HG03457 (cell line): ENCODE measurements around the gene NAALADL2.
"Not testable (repeated sequence)": the region's sequence is repeated elsewhere in the genome, so short reads cannot be mapped to it uniquely, and the experiment has no call there.

Source experiments
- ATAC-seq: cut with Tn5 transposase; IDR thresholded peaks from one replicate; pipeline ENCODE4 v1.9.1; 2021; ENCODE audit warnings: moderate number of reproducible peaks; ENCODE audit not compliant: unreplicated experiment

NAALADL2 gene

DNA sequence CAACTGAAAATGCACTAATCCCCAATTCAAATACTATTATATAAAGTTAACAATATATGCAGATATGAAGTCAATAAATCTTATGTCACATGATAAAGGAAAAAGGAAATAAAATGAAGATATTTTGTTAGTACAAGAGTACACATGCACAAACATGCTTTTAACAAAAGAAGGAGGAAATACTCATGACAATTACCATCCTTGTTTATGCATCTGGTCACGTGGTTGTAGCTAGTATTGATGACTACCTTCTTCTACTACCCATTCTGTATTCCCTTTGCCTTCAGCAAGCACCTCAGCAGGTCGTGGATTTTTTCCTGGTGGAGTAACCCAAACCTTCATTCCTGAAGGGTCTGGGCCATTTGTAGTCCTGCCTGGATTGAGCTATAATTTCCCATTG lies 669.6 kb downstream of the NAALADL2 start:
- not testable (repeated sequence) for ATAC-seq

DNA sequence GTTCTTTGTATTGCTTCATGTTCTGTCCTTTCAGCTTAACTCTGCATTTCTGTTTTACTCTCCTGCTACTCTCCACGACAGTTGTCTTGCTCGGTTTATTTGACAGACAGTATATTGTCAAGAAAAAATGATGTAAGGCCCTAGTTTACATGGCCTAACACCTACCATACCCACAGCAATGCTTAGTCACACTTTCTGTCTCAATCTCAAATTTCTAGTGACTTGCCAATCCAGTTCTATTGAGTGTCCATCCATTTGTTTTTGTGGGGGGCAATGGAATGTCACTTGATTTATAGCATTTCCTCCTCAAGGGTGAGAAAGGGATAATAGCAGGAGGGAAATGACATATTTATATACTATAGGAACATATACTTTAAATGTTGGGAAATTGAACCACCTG lies 676.2 kb downstream of the NAALADL2 start:
- no peak for ATAC-seq

DNA sequence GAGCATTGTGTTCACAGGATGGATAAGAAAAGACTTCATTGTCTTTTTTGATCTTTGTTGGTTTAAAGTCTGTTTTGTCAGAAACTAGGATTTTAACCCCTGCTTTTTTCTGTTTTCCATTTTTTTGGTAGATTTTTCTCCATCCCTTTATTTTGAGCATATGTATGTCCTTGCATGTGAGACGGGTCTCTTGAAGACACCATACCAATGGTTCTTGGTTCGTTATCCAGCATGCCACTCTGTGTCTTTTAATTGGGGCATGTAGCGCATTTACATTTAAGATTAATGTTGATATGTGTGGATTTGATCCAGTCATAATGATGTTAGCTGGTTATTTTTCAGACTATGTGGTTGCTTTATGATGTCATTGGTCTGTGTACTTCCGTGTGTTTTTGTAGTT lies 687.0 kb downstream of the NAALADL2 start:
- ATAC-seq, result no peak

DNA sequence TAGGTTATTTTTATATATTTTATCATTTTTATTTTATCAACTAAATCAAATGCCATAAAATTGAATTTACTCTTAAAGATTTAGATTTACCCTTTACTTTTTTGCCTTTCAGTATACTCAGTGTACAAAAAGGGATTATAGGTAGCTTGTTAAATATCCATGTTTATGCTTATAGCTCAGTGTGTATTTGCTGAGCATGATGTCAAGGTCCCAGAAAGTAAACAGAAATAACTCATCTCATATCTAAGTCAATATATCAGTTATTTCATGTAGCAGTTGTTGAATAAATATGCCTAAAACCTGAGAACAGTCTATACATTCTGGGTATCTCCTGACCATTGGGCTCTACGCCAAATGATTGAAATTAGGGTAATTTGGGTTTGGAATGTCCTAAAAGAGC lies 693.8 kb downstream of the NAALADL2 start:
- ATAC-seq, result no peak

- no peak for ATAC-seq
Measured at GRCh38 chr3:175554801-175555200, 695.7 kb downstream of the NAALADL2 start.

DNA sequence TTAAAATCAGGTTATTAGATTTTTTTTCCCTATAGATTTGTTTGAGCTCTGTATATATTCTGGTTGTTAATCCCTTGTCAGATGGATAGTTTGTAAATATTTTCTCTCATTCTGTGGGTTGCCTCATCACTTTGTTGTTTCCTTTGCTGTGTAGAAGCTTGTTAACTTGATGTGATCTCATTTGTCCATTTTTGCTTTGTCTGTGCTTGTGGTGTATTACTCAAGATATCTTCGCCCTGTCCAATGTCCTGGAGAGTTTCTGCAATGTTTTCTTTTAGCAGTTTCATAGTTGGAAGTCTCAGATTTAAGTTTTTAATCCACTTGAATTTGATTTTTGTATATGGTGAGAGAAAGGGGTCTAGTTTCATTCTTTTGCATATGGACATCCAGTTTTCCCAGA lies 699.1 kb downstream of the NAALADL2 start:
- ATAC-seq, result no peak

DNA sequence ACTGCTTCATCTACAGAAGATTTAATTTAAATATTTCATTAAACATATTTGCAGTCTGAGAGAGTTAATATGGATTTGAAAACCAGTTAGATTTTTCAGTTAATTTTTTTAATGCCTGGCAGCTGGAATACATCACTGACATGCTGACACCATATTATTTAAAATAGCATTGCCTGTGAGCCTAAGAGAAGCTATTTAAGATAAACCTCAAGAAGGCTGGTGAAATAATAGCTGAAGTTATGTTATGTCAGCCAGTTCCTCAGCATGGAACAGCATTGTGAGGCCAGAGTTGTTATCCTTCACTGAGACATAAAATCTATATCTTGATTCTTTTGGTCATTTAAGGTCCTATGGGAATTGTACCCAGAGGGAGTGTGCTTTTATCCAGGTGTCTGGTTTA lies 705.2 kb downstream of the NAALADL2 start:
- ATAC-seq, result no peak

GRCh38 chr3:175571096-175571495 lies 712.0 kb downstream of the NAALADL2 start:
- no peak for ATAC-seq

- ATAC-seq, result no peak
Measured at GRCh38 chr3:175573226-175573625, 714.1 kb downstream of the NAALADL2 start.

DNA sequence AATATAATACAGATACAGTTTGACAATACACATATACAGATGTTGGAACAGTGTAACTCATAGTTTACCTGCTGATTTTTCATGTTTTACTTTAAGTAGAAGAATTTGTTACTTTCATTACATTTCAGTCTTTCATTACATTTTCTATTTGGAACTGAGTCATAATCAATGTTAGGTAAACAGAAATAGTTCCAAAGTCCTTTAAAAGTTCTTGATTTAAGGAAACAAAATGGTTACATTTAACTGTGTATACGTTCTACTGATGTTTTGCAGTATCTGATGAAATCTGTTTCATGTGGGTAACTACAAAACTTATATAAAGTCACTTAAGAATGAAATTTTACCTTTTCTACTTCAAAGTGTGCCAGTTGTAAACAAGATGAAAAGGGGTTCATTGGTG lies 721.2 kb downstream of the NAALADL2 start:
- ATAC-seq, result no peak

DNA sequence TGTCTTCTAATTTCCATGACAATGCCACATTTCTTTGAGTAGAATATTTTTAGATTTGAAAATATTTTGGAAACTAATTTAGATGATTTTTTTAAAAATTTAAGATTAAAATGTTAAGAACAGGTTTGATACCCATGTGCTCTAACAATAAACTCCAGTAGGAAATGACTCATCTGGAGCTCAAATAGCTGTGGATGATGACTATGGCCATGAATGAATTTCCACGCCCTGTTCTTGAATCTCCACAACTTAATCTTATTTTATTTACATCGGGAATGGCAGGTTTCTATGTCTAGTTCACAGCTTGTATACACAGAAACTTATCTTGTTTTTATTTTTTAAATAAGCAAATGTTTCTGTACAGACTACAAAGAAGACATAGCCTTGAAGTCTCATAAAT lies 726.8 kb downstream of the NAALADL2 start:
- ATAC-seq, result no peak

- no peak for ATAC-seq
Measured at GRCh38 chr3:175590745-175591144, 731.6 kb downstream of the NAALADL2 start.

GRCh38 chr3:175591375-175591774 lies 732.2 kb downstream of the NAALADL2 start:
- no peak for ATAC-seq

- ATAC-seq, result no peak
Measured at GRCh38 chr3:175593331-175593730, 734.2 kb downstream of the NAALADL2 start.

DNA sequence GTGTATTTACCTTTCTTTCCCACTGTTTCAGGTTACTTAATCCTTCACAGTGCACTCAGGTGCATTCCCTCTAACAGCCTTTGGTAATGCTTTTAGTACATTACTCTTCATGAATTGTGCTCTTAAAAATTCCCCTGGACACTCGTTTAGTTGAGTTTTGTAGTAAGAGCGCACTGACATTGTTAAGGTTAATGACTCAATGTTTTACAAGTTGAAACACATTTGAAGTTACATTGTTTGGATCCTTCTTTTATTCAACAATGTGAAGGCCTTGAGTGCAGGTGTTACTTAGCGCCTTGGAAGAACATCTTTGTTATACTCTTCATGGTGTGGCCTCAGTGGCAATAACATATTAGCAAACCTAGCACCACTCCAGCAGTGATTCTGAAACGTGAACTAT lies 739.6 kb downstream of the NAALADL2 start:
- no peak for ATAC-seq

GRCh38 chr3:175601521-175601920 lies 742.4 kb downstream of the NAALADL2 start:
- no peak for ATAC-seq

GRCh38 chr3:175605851-175606250 lies 746.7 kb downstream of the NAALADL2 start:
- ATAC-seq, result no peak

DNA sequence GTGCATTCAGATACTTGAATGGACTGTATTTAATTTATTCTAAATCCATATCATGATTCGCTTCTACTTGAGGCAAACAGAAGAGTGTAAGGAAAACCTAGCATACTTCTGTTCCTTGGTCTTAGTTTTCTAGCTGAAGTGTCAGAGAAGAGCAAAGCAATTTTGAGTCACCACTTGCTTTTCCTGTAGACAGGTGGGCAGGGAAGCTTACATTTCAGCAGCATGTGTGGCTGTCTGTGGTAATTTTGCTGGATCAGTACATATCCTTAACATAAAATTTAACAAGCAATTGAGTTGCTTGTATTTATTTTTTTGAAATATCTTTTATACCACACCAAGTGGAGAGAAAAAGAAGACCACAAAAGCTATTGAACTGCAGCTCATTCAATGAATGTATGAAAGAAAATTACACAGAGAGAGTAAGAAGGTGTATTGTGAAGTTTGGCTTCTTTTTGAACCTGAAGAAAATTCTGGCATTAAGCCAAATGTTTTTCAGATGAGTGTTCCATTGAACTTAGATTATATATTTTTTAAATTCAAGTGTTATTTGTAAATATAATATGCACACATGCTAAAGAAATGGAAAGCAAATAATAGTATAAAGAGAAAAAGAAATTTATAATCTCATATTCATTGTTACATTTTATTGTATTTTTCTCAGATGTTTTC lies 747.6 kb downstream of the NAALADL2 start:
- no peak for ATAC-seq

DNA sequence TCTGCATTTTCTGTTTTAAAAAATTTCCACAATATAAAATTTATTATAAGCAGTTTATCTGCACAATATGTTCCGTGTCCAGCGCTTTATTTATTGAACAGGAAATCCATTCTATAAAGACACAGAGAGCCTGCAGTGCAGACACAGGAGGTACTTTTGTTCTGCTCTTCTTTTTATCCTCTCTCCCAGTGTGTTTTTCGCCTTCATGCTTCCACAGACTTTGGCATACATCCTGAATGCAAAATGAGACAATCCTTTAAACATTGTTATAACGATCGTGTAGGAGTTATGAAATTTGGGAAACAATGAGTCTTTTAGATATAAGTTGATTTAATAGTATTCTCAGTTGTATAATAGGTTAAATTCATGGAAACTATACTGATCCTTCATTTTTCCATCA lies 749.2 kb downstream of the NAALADL2 start:
- ATAC-seq, result no peak

DNA sequence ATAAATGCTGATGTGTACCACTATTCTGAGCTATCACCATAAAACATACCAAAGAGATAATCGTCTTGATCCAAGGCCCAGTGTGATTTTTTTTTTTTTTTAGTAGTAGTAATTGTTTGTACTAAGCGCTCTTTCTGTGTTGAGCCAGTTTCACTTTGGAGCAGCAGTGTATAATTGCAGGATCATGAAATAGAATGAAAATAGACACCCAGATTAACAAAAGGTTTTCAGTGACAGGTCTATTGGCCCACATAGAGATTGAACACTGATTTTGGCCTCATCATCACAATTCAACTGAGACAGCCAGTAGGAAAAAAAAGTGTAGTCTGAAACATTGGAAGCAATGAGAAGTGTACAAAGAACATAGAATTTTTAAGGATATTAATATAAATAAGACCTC lies 749.8 kb downstream of the NAALADL2 start:
- ATAC-seq, result no peak

GRCh38 chr3:175612487-175613196 lies 753.5 kb downstream of the NAALADL2 start:
- ATAC-seq, result no peak

DNA sequence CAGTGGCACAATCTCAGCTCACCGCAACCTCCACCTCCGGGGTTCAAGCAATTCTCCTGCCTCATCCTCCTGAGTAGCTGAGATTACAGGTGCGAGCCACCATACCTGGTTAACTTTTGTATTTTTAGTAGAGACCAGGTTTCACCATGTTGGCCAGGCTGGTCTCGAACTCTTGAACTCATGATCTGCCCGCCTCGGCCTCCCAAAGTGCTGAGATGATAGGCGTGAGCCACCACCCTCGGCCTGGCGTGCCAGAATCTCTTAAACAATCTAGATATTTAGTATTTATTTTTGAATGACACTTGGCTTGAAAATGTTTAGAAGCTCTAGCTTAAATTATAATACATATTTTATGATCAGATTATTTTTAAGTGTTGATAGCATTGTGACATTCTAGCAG lies 755.0 kb downstream of the NAALADL2 start:
- ATAC-seq, result not testable (repeated sequence)

DNA sequence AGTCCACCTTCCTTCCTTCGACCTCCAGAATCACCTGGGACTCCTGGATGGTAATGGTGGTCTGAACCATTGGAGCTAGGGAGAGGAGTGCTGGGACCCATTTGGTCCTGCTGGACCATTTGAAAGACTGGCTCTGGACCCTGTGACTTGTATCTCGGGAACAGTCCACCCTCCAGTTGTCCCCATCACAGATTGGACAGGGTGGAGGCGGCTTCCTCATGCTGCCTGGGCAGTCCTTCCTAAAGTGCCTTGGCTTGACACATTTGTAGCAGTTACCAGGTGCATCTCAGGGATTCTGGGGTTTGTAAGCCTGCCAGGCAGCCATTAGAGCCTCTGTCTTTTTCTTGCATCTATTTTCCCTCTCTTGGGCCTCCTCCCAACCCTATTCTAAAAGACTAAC lies 758.1 kb downstream of the NAALADL2 start:
- no peak for ATAC-seq
